Stomach (tissue), 4 donors: ENCODE measurements around the gene AJM1.

Source experiments
- CTCF ChIP-seq, 7 experiments: fragments of 450-650 bp in 4 of 7; fragments of 200-600 bp in 3 of 7; sonication (generic) in 3 of 7; IDR thresholded peaks; one replicate each; pipeline ENCODE4 v1.5.1; 2016 to 2019; ENCODE audit warnings: antibody characterized with exemption in 7 of 7, control low read depth in 2 of 7, mild to moderate bottlenecking in 1 of 7
- POLR2A ChIP-seq, 4 donors: fragments of 450-650 bp; IDR thresholded peaks; one replicate each; pipeline ENCODE4 v1.6.1; 2016; ENCODE audit warnings: antibody characterized with exemption in 4 of 4, control low read depth in 2 of 4, mild to moderate bottlenecking in 1 of 4, moderate library complexity in 1 of 4
- POLR2AphosphoS5 ChIP-seq, 3 donors: sonication (generic); formaldehyde crosslinking; IDR thresholded peaks; one replicate each; pipeline ENCODE4 v1.6.1; 2016; ENCODE audit warnings: antibody characterized with exemption in 3 of 3

GRCh38 chr9:136860529-136860928, 18.3 kb downstream of the AJM1 start:
- TF ChIP-seq POLR2A (IDR thresholded peaks at IDR 0.05) (no peak), CTCF (IDR thresholded peaks at IDR 0.05) (no peak), POLR2AphosphoS5 (IDR thresholded peaks at IDR 0.05) (no peak)
